GM18858 (cell line): ENCODE data around the gene RASAL2.
A peak's percentile ranks its signal among the peaks of the same experiment; 100 is the strongest.
"Not testable (repeated sequence)": the region's sequence is repeated elsewhere in the genome, so short reads cannot be mapped to it uniquely, and the experiment has no call there.

Experiments
- ATAC-seq: cut with Tn5 transposase; IDR thresholded peaks from one replicate; pipeline ENCODE4 v1.9.1; 2021; ENCODE audit not compliant: unreplicated experiment

RASAL2 gene

GRCh38 chr1:178330848-178331497, 237.1 kb downstream of the RASAL2 start:
- ATAC-seq: no peak

DNA sequence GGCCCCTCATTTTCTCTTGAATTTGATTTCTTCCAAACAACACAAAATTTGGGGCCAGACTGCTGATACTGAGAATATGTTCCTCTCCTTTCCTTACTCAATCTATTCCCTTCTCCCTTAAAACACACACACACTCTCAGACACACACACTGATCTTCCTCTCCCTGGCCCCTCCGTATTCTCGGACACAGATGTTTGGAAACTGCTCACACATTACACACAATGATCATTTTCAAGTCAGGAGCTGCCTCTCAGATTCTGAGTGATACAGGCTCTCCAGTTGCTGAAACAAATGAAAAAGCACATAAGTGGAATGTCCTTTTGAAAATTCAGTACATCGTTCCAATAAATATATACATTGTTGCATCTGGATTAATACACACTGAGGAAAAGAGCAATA, 241.5 kb downstream of the RASAL2 start:
- no peak for ATAC-seq

DNA sequence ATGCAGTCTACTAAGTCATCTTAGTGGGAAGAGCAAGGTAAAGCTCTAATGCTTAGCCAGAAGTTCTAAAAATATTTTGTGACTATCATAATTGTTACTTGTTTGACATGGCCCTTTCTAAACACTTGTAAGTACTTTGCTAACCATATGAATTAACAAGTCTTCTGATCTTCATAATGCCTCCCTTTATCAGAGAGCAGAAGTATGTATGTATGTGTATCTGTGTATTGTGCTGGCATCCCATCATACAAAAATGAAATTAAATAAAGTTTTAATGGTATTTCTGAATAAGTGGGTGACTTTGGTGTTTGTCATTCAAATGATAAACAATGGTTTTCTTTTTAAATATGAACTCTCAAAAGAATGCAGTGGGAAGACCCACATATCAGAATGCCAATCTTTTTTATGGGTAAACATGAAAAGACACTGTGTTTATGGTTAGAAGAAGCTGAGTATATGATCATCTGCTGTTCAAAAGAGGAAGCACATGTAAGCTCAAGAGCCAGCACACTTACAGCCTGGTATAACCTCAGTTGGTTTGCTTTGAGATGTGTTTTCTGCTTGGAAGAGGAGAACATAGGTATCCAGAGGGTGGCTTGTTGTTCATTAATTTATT, 243.3 kb downstream of the RASAL2 start:
- ATAC-seq: no peak

- no peak for ATAC-seq
Measured at GRCh38 chr1:178339834-178340233, 245.9 kb downstream of the RASAL2 start.

DNA sequence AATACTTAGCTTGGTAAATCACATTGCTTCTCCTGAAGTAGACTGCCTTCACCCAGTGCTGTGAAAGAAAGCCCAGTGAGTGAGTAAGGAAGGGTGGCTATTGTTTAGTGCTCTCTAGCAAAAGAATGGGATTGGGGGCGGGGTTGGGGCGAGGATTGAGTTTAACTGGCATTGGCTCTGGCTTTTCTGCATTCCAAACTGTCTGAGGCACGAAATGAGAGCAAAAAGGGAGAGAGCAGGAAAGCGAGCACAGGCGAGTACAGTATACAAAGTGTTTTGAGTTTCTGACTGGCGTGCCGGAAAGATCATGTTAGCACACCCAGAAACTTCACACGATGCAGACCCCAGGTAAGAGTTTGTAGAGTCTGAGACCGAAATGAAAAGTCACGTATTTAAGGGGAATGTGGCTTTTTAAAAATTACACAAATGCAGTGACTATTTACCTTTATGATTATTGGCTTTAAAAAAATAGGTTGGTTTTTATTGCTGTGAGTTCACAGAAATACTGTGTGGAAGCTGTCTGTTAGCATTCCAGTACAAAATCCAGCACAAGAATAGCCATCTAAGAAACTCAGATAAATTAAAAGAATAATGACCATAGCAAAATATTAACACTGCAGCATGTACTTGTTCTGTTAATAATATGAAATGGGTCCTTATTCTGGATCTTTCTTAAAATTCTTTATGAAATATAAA, 247.5 kb downstream of the RASAL2 start:
- ATAC-seq: no peak

DNA sequence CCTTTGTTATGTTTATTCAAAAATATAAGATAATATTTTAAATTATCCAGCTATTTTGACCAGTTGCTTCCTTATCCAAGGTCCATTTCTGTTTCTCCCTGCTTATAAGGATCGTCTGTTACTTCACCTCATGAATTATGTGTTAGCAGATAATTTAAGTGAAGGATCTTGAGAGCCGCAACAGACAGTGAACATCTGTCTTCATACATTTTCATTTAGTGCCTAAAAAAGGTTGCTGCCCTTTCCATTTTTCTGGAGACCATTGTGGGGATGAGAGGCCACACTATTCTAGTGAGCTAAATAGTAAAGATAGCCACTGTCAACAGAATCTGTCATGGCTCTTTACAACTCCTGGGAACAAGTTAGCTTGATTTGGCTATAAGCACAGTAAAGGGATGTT, 248.8 kb downstream of the RASAL2 start:
- no peak for ATAC-seq

DNA sequence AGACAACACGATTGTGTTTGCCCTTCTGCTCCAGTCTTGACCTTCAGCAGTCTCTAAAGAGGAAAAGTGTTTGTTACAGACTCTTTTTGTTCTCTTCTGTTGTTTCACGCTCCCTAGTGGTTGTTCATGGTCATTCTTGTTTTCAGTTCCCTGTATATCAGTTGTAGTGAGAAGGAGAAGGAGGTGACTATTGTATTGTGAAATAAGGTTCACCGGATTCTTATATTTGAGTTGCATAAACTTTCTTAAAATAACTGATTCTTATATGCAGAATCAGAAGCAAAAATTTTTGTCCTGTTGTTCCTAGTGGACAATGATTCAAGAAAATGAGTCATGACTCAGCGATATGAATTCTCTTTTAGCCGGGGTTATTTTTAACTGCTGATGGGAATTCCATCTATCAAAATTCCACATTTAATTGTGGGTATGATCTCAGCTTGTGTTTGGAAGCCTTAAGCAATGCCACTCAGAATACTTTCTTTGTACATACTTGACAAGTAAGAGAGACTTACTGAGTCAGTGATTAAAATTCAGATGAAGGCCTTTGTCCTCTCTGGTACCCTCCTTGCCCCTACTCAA, 250.7 kb downstream of the RASAL2 start:
- peak; percentile 53 for ATAC-seq

- ATAC-seq: no peak
Measured at GRCh38 chr1:178345238-178345637, 251.3 kb downstream of the RASAL2 start.

DNA sequence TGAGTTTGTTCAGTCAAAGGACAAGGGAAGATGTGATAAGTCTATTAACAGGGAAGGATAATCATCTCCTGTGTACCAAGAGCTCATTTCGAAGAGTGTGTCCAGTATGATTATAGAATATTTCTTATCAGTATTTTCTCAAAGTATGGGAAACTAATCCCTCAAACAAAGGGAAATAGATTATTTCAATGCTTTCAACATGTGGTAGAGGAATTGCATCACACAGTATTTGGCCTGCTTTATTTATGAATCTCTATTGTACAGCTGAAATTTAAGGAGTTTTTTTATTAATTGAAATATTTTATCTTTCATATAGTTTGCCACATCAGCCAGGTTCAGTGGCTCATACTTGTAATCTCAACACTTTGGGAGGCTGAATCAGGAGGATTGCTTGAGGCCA, 251.9 kb downstream of the RASAL2 start:
- ATAC-seq: no peak

DNA sequence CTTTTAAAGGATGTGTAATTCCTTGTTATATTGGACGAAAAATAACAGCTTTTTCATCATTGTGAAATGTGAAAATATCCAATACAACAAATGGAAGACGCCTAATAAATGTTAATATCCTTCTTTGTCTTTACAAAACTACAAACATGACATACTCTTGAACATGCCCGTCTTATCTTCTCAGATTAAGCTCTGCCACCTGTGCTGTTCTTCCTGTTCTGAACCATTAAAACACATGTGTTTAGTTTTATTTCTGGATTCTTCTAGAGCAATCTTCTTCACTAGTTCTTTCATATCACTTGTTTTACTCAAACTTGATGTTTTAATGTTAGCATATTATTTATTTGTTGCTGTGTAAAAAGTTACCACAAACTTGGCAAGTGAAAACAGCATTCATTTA, 255.9 kb downstream of the RASAL2 start:
- ATAC-seq: no peak

- ATAC-seq: not testable (repeated sequence)
Measured at GRCh38 chr1:178351911-178352310, 258.0 kb downstream of the RASAL2 start.

- no peak for ATAC-seq
Measured at GRCh38 chr1:178352790-178353416, 259.0 kb downstream of the RASAL2 start.

DNA sequence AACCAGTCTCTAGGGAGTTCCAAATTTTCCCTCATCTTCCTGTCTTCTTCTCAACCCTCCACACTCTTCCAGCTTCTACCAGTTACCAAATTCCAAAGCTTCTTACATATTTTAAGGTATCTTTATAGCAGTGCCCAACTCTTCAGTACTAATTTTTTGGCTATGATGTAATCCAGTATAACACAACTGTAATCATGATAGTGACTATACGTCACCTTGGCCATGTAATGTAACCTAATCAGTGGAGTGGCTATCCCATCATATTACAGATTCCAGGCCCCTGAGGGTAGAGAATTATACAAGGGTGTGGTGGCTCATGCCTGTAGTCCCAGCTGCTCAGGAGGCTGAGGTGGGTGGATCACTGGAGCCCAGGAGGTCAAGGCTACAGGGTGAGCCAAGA, 259.6 kb downstream of the RASAL2 start:
- no peak for ATAC-seq

DNA sequence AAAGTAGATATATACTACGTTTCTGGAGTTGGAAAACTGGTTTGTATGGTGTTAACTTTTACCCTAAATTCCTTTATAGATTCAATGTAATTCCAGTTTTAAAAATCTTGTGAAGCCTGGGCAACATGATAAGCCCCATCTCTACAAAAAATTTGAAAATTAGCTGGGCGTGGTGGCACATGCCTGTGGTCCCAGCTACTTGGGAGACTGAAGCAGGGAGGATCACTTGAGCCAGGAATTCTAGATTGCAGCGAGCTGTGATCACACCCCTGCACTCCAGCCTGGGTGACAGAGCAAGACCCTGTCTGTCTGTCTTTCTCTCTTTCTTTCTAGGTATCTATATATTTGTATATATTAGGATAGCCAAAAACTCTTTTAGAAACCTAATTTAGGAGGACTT, 260.9 kb downstream of the RASAL2 start:
- ATAC-seq: no peak

GRCh38 chr1:178356299-178356698, 262.4 kb downstream of the RASAL2 start:
- no peak for ATAC-seq

DNA sequence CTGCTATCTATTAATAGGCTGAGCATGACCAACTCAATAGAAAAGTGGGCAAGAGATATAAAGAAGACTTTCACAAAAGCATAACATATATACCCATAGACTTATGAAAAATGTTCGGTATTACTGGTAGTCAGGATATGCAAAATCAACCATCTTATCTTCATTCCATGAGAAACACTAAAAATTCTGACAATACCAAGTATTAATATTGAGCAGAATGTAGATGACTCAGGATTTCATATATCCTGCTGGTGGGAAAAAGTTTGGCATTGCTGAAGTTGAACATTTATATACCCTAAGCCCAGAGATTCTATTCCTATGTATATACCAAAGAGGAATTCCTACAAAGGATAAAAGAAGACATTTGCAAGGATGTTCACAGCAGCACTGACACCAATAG, 264.6 kb downstream of the RASAL2 start:
- no peak for ATAC-seq

- no peak for ATAC-seq
Measured at GRCh38 chr1:178360421-178360820, 266.5 kb downstream of the RASAL2 start.

GRCh38 chr1:178361847-178362246, 267.9 kb downstream of the RASAL2 start:
- no peak for ATAC-seq

DNA sequence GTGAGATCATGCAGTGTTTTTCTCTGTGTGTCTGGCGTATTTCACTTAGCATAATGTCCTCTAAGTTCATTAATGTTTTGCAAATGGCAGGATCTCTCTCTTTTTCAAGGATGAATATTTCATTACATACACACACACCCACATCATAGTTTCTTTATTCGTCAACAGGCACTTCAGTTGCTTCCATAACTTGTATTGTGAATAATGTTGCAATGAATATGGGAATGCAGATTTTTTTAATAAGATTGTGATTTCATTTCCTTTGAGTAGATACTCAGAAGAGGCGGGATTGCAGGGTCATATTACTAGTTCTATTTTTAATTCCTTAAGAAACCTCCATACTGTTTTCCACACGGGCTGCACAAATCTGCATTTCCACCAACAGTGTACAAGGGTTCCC, 268.8 kb downstream of the RASAL2 start:
- no peak for ATAC-seq

- no peak for ATAC-seq
Measured at GRCh38 chr1:178364782-178365181, 270.9 kb downstream of the RASAL2 start.

- no peak for ATAC-seq
Measured at GRCh38 chr1:178367151-178367550, 273.2 kb downstream of the RASAL2 start.

GRCh38 chr1:178368208-178368607, 274.3 kb downstream of the RASAL2 start:
- ATAC-seq: no peak
